IMR-90 (cell line): ENCODE results near the gene ITIH4. TPM values are rescaled to one million over a fixed set of nuclear protein-coding genes. Genes with fewer than 3 reads are reported as not detected.

Source experiments
- ATAC-seq: fragments of 200-7000 bp; cut with Tn5 transposase; 2 replicates; pipeline ENCODE4 v1.9.1; 2020; ENCODE audit warnings: low read depth, mild to moderate bottlenecking, moderate library complexity
- BruUV-seq: library from RNA; stranded (reverse); fragments of 400-500 nt; replicated peaks from 2 replicates; lab custom pipeline; 2021; lab: Mats Ljungman, UMichigan
- CTCF ChIA-PET: fragments of 300-600 bp; formaldehyde crosslinking; extraction: SDS; loops from one replicate; lab custom pipeline; 2021; ENCODE audit warnings: antibody characterized with exemption; lab: Yijun Ruan, JAX
- POLR2A ChIA-PET: fragments of 300-600 bp; sonication (Branson Sonifier 250); formaldehyde crosslinking; loops from one replicate; lab custom pipeline; 2022; ENCODE audit warnings: antibody characterized with exemption; ENCODE audit not compliant: unreplicated experiment; lab: Charles Lee
- DNase-seq: peaks from one replicate; pipeline ENCODE4 v3.0.0; 2013
- H2AFZ ChIP-seq: replicated peaks from 2 replicates; pipeline ENCODE3; 2013; ENCODE audit warnings: low read length, mild to moderate bottlenecking; ENCODE audit not compliant: poor library complexity
- H2AK5ac ChIP-seq: 2 replicates; pipeline ENCODE4 v1.6.1; 2013; ENCODE audit warnings: low read depth, low read length, inconsistent platforms
- H2AK9ac ChIP-seq: replicated peaks from 2 replicates; pipeline ENCODE3; 2013; ENCODE audit warnings: mild to moderate bottlenecking, low read depth, low read length, moderate library complexity; ENCODE audit not compliant: poor library complexity
- H2BK120ac ChIP-seq: 2 replicates; pipeline ENCODE4 v1.6.1; 2013; ENCODE audit warnings: low read depth, low read length, inconsistent platforms
- H2BK15ac ChIP-seq: 3 replicates; pipeline ENCODE4 v1.6.1; 2013; ENCODE audit warnings: low read depth, low read length, inconsistent platforms
- H2BK20ac ChIP-seq: 2 replicates; pipeline ENCODE4 v1.6.1; 2013; ENCODE audit warnings: low read depth, mild to moderate bottlenecking, inconsistent platforms, low read length, moderate library complexity
- H2BK5ac ChIP-seq: 2 replicates; pipeline ENCODE4 v1.6.1; 2013; ENCODE audit warnings: mild to moderate bottlenecking, low read depth, low read length, inconsistent platforms; ENCODE audit not compliant: poor library complexity, severe bottlenecking
- H3K14ac ChIP-seq: replicated peaks from 2 replicates; pipeline ENCODE4 v1.6.1; 2013; ENCODE audit warnings: low read depth, low read length, inconsistent platforms
- H3K18ac ChIP-seq: 2 replicates; pipeline ENCODE4 v1.6.1; 2013; ENCODE audit warnings: low read depth, low read length, control low read depth
- H3K23ac ChIP-seq: 2 replicates; pipeline ENCODE4 v1.6.1; 2013; ENCODE audit warnings: low read depth, low read length, inconsistent platforms
- H3K27ac ChIP-seq: 2 replicates; pipeline ENCODE4 v1.5.1; 2013; ENCODE audit warnings: mild to moderate bottlenecking, control low read depth, low read length; ENCODE audit not compliant: insufficient read depth
- H3K27me3 ChIP-seq: 2 replicates; pipeline ENCODE4 v1.6.1; 2013; ENCODE audit warnings: low read length; ENCODE audit not compliant: control insufficient read depth, insufficient read depth
- H3K36me3 ChIP-seq: 2 replicates; pipeline ENCODE4 v1.6.1; 2013; ENCODE audit warnings: low read length, mixed read lengths; ENCODE audit not compliant: control insufficient read depth, insufficient read depth
- H3K4ac ChIP-seq: 2 replicates; pipeline ENCODE4 v1.6.1; 2013; ENCODE audit warnings: low read depth, low read length, inconsistent platforms
- H3K4me1 ChIP-seq: 2 replicates; pipeline ENCODE4 v1.6.1; 2013; ENCODE audit warnings: low read length, mixed read lengths; ENCODE audit not compliant: control insufficient read depth, insufficient read depth
- H3K4me2 ChIP-seq: 2 replicates; pipeline ENCODE4 v1.6.1; 2013; ENCODE audit warnings: low read depth, mild to moderate bottlenecking, control low read depth, low read length, moderate library complexity
- H3K4me3 ChIP-seq: 2 replicates; pipeline ENCODE4 v1.5.1; 2013; ENCODE audit warnings: low read depth, mild to moderate bottlenecking, control low read depth, low read length, moderate library complexity; ENCODE audit not compliant: insufficient read depth
- H3K56ac ChIP-seq: 2 replicates; pipeline ENCODE4 v1.6.1; 2013; ENCODE audit warnings: low read length, inconsistent platforms; ENCODE audit not compliant: insufficient read depth; ENCODE audit errors: extremely low read depth
- H3K79me1 ChIP-seq, 2 experiments: 2 replicates each; pipeline ENCODE4 v1.6.1; 2013; ENCODE audit warnings: low read length in 2 of 2, inconsistent platforms in 1 of 2, low read depth in 1 of 2
- H3K9ac ChIP-seq: 2 replicates; pipeline ENCODE4 v1.6.1; 2013; ENCODE audit warnings: low read depth, low read length, control low read depth
- H3K9me1 ChIP-seq: 2 replicates; pipeline ENCODE4 v1.6.1; 2013; ENCODE audit warnings: low read length, inconsistent platforms; ENCODE audit not compliant: insufficient read depth
- H3K9me3 ChIP-seq: 2 replicates; pipeline ENCODE4 v1.6.1; 2013; ENCODE audit warnings: low read length; ENCODE audit not compliant: control insufficient read depth, insufficient read depth
- H4K20me1 ChIP-seq: 2 replicates; pipeline ENCODE4 v1.6.1; 2013; ENCODE audit warnings: low read length, inconsistent platforms; ENCODE audit not compliant: insufficient read depth
- H4K5ac ChIP-seq: 2 replicates; pipeline ENCODE4 v1.6.1; 2013; ENCODE audit warnings: mild to moderate bottlenecking, low read depth, low read length, control low read depth
- H4K8ac ChIP-seq, 2 experiments: 2 replicates each; pipeline ENCODE4 v1.6.1; 2013; ENCODE audit warnings: low read depth in 2 of 2, low read length in 2 of 2, control low read depth in 1 of 2, inconsistent platforms in 1 of 2
- H4K91ac ChIP-seq: 2 replicates; pipeline ENCODE4 v1.6.1; 2013; ENCODE audit warnings: low read depth, low read length, inconsistent platforms; ENCODE audit not compliant: insufficient read depth
- BHLHE40 ChIP-seq: fragments of 150-350 bp; IDR thresholded peaks from 2 replicates; pipeline ENCODE4 v1.6.1; 2016; ENCODE audit warnings: mild to moderate bottlenecking, low read depth, low read length
- CHD1 ChIP-seq: IDR thresholded peaks from 2 replicates; pipeline ENCODE4 v1.6.1; 2012; ENCODE audit warnings: low read depth, low read length, improper control_type of control experiment
- CTCF ChIP-seq: conservative IDR thresholded peaks from 2 replicates; pipeline ENCODE4 v1.5.1; 2012; ENCODE audit warnings: mild to moderate bottlenecking, low read depth, low read length, improper control_type of control experiment
- FOS ChIP-seq: fragments of 150-350 bp; IDR thresholded peaks from 2 replicates; pipeline ENCODE4 v1.6.1; 2016; ENCODE audit warnings: low read depth, low read length
- MAFK ChIP-seq: IDR thresholded peaks from 2 replicates; pipeline ENCODE4 v1.6.1; 2012; ENCODE audit warnings: low read depth, low read length, improper control_type of control experiment
- MAZ ChIP-seq: IDR thresholded peaks from 2 replicates; pipeline ENCODE4 v1.6.1; 2012; ENCODE audit warnings: low read depth, mild to moderate bottlenecking, low read length, improper control_type of control experiment, moderate library complexity, borderline replicate concordance
- MXI1 ChIP-seq: IDR thresholded peaks from 2 replicates; pipeline ENCODE4 v1.6.1; 2012; ENCODE audit warnings: low read depth, mild to moderate bottlenecking, low read length, moderate library complexity, borderline replicate concordance
- NFE2L2 ChIP-seq: fragments of 150-350 bp; IDR thresholded peaks from 2 replicates; pipeline ENCODE4 v1.6.1; 2016; ENCODE audit warnings: low read depth, mild to moderate bottlenecking, low read length
- RAD21 ChIP-seq: IDR thresholded peaks from 2 replicates; pipeline ENCODE4 v1.6.1; 2012; ENCODE audit warnings: low read length, improper control_type of control experiment
- RCOR1 ChIP-seq: IDR thresholded peaks from 2 replicates; pipeline ENCODE4 v1.6.1; 2012; ENCODE audit warnings: mild to moderate bottlenecking, low read length, improper control_type of control experiment; ENCODE audit not compliant: insufficient replicate concordance
- RFX5 ChIP-seq: IDR thresholded peaks from 2 replicates; pipeline ENCODE4 v1.8.0; 2012; ENCODE audit warnings: low read depth, mild to moderate bottlenecking, low read length, moderate library complexity
- SMC3 ChIP-seq: fragments of 150-350 bp; IDR thresholded peaks from 2 replicates; pipeline ENCODE4 v1.6.1; 2016; ENCODE audit warnings: low read depth, mild to moderate bottlenecking, antibody characterized with exemption, low read length, moderate library complexity
- USF2 ChIP-seq: fragments of 150-350 bp; IDR thresholded peaks from 2 replicates; pipeline ENCODE4 v1.6.1; 2017; ENCODE audit warnings: mild to moderate bottlenecking, antibody characterized with exemption, low read length, low read depth
- WGBS, 2 experiments: methylation state at CpG; one replicate each; pipeline versions ENCODE4 v1.1.5 to v1.1.7; 2013; ENCODE audit warnings: missing lambda C conversion rate in 2 of 2; ENCODE audit not compliant: insufficient read length in 1 of 2; ENCODE audit errors: extremely low coverage in 2 of 2; 5-methylcytosine and 5-hydroxymethylcytosine counted together
- dilution Hi-C: fragments of 300-500 bp; cut with HindIII; formaldehyde crosslinking; loops from one replicate; pipeline ENCODE4 v1.14.3; 2018; ENCODE audit warnings: low sequenced_read_pairs; ENCODE audit not compliant: unreplicated experiment
- in situ Hi-C: fragments of 300-500 bp; cut with MboI; formaldehyde crosslinking; loops from 3 replicates; pipeline ENCODE4 v1.14.3; 2019; ENCODE audit warnings: low sequenced_read_pairs, inconsistent platforms, mixed read lengths
- intact Hi-C: fragments of 100-400 bp; cut with micrococcal nuclease; formaldehyde crosslinking; loops from 2 replicates; pipeline ENCODE4 v1.10.0; 2022
- polyA plus RNA-seq, 3 experiments: library from polyadenylated mRNA; depleted of rRNA; stranded (reverse); fragments of >200 nt; gene quantifications; 2 replicates each; pipeline ENCODE4 v1.2.3, GENCODE V29; 2012; ENCODE audit warnings: low replicate concordance in 1 of 3
- total RNA-seq: library from RNA; depleted of rRNA; stranded (reverse); fragments of >200 nt; gene quantifications from 2 replicates; pipeline ENCODE4 v1.2.3, GENCODE V29; 2012

The ITIH4 gene
- total and polyA plus RNA-seq, 2 of the 4 experiments (the other 2 are of a cell fraction): 0.26 to 0.36 TPM

- no peak for TF ChIP-seq FOS
Observed at GRCh38 chr3:52786330-52787215, 43.9 kb downstream of the ITIH4 start (continued).

GRCh38 chr3:52784931-52785590 lies 45.4 kb downstream of the ITIH4 start:
- CTCF ChIA-PET: no interaction called here
- no peak overlapping the region for H3K56ac ChIP-seq
- TF ChIP-seq RCOR1 (no peak), CHD1 (no peak), MAFK (no peak), CTCF (no peak), USF2 (no peak), MXI1 (no peak), RFX5 (no peak), BHLHE40 (no peak), SMC3 (no peak), RAD21 (no peak), NFE2L2 (no peak), MAZ (no peak)

More at GRCh38 chr3:52784931-52785590, 45.4 kb downstream of the ITIH4 start:
- Histone ChIP-seq H2BK15ac (no peak overlapping the region), H3K4ac (no peak overlapping the region), H3K36me3 (no peaks in the 10 kb centered on the region), H2BK20ac (no peak overlapping the region), H3K18ac (no peak overlapping the region), H2BK120ac (no peak overlapping the region), H2AFZ (no peak overlapping the region), H2AK5ac (no peak overlapping the region), H3K4me3 (no peak overlapping the region), H3K4me2 (no peak overlapping the region), H3K9me1 (no peaks in the 10 kb centered on the region; the same call in 1 of the 2 replicates), H3K4me1 (no peaks in the 10 kb centered on the region), H4K91ac (no peak overlapping the region), H3K27me3 (peaks cover 51% of the 10 kb centered on the region), H4K20me1 (no peaks in the 10 kb centered on the region), H2BK5ac (no peak overlapping the region), H3K14ac (no peak overlapping the region), H4K8ac (no peak overlapping the region), H4K5ac (no peak overlapping the region), H3K9ac (no peak overlapping the region), H3K27ac (no peak overlapping the region), H3K79me1 (no peaks in the 10 kb centered on the region), H2AK9ac (no peak overlapping the region), H3K9me3 (no peaks in the 10 kb centered on the region), H3K23ac (no peak overlapping the region)
- POLR2A ChIA-PET: no interaction called here
- in situ Hi-C loops (no loop called here), dilution Hi-C loops (no loop called here), intact Hi-C loops (no loop called here)
- WGBS, 2 experiments: no CpG with 5 or more reads among the region's 5 CpGs
- no peak for DNase-seq
- ATAC-seq: no peak
- no TSS peak for BruUV-seq
